Osteoblast (primary cell): Measurements from ENCODE around the gene DPRX. TPM values are rescaled to one million over a fixed set of nuclear protein-coding genes. Genes with fewer than 3 reads are reported as not detected.

Source experiments
- DNase-seq: peaks from one replicate; pipeline ENCODE4 v3.0.0; 2011; ENCODE audit warnings: low spot score, mixed read lengths; ENCODE audit not compliant: insufficient read length; ENCODE audit errors: missing footprints
- H2AFZ ChIP-seq: 2 replicates; pipeline ENCODE4 v1.6.0; 2011; ENCODE audit warnings: mild to moderate bottlenecking, low read length
- H3K27ac ChIP-seq: 2 replicates; pipeline ENCODE4 v1.5.1; 2011; ENCODE audit warnings: mild to moderate bottlenecking, low read depth, low read length, moderate library complexity
- H3K27me3 ChIP-seq: 2 replicates; pipeline ENCODE4 v1.6.0; 2012; ENCODE audit warnings: mild to moderate bottlenecking, control low read depth, inconsistent platforms, low read length, moderate library complexity; ENCODE audit not compliant: insufficient read depth
- H3K36me3 ChIP-seq: 2 replicates; pipeline ENCODE4 v1.5.1; 2011; ENCODE audit warnings: mild to moderate bottlenecking, low read length, control low read depth, moderate library complexity; ENCODE audit not compliant: insufficient read depth
- H3K4me1 ChIP-seq: 2 replicates; pipeline ENCODE4 v1.5.1; 2011; ENCODE audit warnings: mild to moderate bottlenecking, low read length, control low read depth, moderate library complexity; ENCODE audit not compliant: insufficient read depth
- H3K4me2 ChIP-seq: 2 replicates; pipeline ENCODE4 v1.6.0; 2011; ENCODE audit warnings: mild to moderate bottlenecking, low read length; ENCODE audit not compliant: insufficient read depth
- H3K4me3 ChIP-seq: fragments of 200-600 bp; sonication (generic); 3 replicates; pipeline ENCODE4 v1.5.1; 2012; ENCODE audit warnings: mild to moderate bottlenecking, low read length, inconsistent platforms; ENCODE audit not compliant: insufficient read depth
- H3K79me2 ChIP-seq: 2 replicates; pipeline ENCODE4 v1.6.0; 2012; ENCODE audit warnings: mild to moderate bottlenecking, low read length, control low read depth, inconsistent platforms; ENCODE audit not compliant: insufficient read depth
- H3K9me3 ChIP-seq: 2 replicates; pipeline ENCODE4 v1.5.1; 2011; ENCODE audit warnings: low read depth, low read length, control low read depth
- H4K20me1 ChIP-seq: 2 replicates; pipeline ENCODE4 v1.6.0; 2012; ENCODE audit warnings: mild to moderate bottlenecking, low read length, control low read depth; ENCODE audit not compliant: insufficient read depth
- total RNA-seq: library from RNA; depleted of rRNA; stranded (reverse); fragments of >200 nt; gene quantifications from 2 replicates; pipeline ENCODE4 v1.2.3, GENCODE V29; 2012
- TF ChIP-seq, protein P1 (sequence below): IDR thresholded peaks from 2 replicates; pipeline ENCODE4 v1.5.1; 2011; ENCODE audit warnings: mild to moderate bottlenecking, low read depth, low read length, moderate library complexity; ENCODE audit errors: extremely low read depth

The DPRX gene, protein sequence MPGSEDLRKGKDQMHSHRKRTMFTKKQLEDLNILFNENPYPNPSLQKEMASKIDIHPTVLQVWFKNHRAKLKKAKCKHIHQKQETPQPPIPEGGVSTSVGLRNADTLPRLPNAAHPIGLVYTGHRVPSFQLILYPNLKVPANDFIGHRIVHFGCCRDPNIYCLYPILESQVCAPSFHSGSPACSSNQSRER
- total RNA-seq = not detected in 2 replicates

- Histone ChIP-seq H4K20me1 (no peaks in the 10 kb centered on the region), H3K4me2 (no peak within 1 kb of the TSS), H3K27ac (no peak within 1 kb of the TSS), H3K4me1 (no peaks in the 10 kb centered on the region), H3K4me3 (no peak within 1 kb of the TSS), H3K79me2 (no peaks in the 10 kb centered on the region), H2AFZ (no peak within 1 kb of the TSS), H3K36me3 (no peaks in the 10 kb centered on the region), H3K9me3 (no peaks in the 10 kb centered on the region), H3K27me3 (no peaks in the 10 kb centered on the region)
- TF ChIP-seq, protein P1, sequence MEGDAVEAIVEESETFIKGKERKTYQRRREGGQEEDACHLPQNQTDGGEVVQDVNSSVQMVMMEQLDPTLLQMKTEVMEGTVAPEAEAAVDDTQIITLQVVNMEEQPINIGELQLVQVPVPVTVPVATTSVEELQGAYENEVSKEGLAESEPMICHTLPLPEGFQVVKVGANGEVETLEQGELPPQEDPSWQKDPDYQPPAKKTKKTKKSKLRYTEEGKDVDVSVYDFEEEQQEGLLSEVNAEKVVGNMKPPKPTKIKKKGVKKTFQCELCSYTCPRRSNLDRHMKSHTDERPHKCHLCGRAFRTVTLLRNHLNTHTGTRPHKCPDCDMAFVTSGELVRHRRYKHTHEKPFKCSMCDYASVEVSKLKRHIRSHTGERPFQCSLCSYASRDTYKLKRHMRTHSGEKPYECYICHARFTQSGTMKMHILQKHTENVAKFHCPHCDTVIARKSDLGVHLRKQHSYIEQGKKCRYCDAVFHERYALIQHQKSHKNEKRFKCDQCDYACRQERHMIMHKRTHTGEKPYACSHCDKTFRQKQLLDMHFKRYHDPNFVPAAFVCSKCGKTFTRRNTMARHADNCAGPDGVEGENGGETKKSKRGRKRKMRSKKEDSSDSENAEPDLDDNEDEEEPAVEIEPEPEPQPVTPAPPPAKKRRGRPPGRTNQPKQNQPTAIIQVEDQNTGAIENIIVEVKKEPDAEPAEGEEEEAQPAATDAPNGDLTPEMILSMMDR = no peak
- DNase-seq = no peak
Measured at GRCh38 chr19:53631949-53632407, at the start of gene DPRX. Gene DPRX (plus strand): TSS chr19:53631999. CDS start chr19:53632107, 108 bp downstream.

- no peak for DNase-seq
- H3K4me2 ChIP-seq = no peak overlapping the region
- TF ChIP-seq, protein P1 = no peak
- H3K79me2 ChIP-seq = no peaks in the 10 kb centered on the region
- H3K27me3 ChIP-seq = no peaks in the 10 kb centered on the region
- H2AFZ ChIP-seq = no peak overlapping the region
- no peaks in the 10 kb centered on the region for H4K20me1 ChIP-seq
- H3K4me1 ChIP-seq = no peaks in the 10 kb centered on the region
- peaks cover 2% of the 10 kb centered on the region for H3K9me3 ChIP-seq
- H3K27ac ChIP-seq = no peak overlapping the region
- peaks cover 2% of the 10 kb centered on the region for H3K36me3 ChIP-seq
- H3K4me3 ChIP-seq = no peak overlapping the region
Measured at GRCh38 chr19:53583181-53583580, 48.6 kb upstream of the DPRX start.

DNA sequence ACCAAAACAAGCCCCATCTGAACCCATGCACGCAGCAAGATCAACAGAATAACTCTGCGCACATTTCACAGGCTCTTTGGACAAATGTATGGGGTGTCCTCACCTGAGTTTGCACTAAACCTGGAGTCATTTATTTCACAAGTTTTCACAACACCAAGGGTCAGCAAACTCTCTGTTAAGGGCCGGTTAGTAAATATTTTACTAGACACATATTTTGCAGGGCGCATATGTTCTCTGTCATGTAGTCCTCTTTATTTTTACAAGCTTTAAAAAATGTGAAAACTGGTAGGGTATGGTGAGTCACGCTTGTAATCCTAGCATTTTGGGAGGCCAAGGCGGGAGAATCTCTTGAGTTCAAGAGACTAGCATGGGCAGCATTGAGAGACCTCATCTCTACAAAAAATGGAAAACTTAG lies 45.5 kb upstream of the DPRX start:
- DNase-seq = peak; percentile 59
- Histone ChIP-seq H3K27ac (no peak overlapping the region), H3K9me3 (no peaks in the 10 kb centered on the region), H3K36me3 (no peaks in the 10 kb centered on the region), H2AFZ (no peak overlapping the region), H3K27me3 (no peaks in the 10 kb centered on the region), H3K4me2 (no peak overlapping the region), H3K79me2 (no peaks in the 10 kb centered on the region), H3K4me1 (no peaks in the 10 kb centered on the region), H4K20me1 (no peaks in the 10 kb centered on the region), H3K4me3 (no peak overlapping the region)
- TF ChIP-seq, protein P1 = no peak

GRCh38 chr19:53594811-53595509 lies 36.8 kb upstream of the DPRX start:
- TF ChIP-seq, protein P1 = no peak
- Histone ChIP-seq H3K4me3 (no peak overlapping the region), H2AFZ (no peak overlapping the region), H3K4me2 (no peak overlapping the region), H3K27ac (no peak overlapping the region), H3K27me3 (no peaks in the 10 kb centered on the region), H3K36me3 (no peaks in the 10 kb centered on the region), H3K4me1 (no peaks in the 10 kb centered on the region), H3K9me3 (no peaks in the 10 kb centered on the region), H3K79me2 (no peaks in the 10 kb centered on the region), H4K20me1 (no peaks in the 10 kb centered on the region)
- DNase-seq = no peak
